Stomach (tissue), 4 donors: Measurements from ENCODE around the gene ST14.

Source experiments
- POLR2AphosphoS5 ChIP-seq, 3 donors: sonication (generic); formaldehyde crosslinking; IDR thresholded peaks; one replicate each; pipeline ENCODE4 v1.6.1; 2016; ENCODE audit warnings: antibody characterized with exemption in 3 of 3
- TF ChIP-seq, protein P1 (sequence below), 7 experiments: fragments of 450-650 bp in 4 of 7; fragments of 200-600 bp in 3 of 7; sonication (generic) in 3 of 7; IDR thresholded peaks; one replicate each; pipeline ENCODE4 v1.5.1; 2016 to 2019; ENCODE audit warnings: antibody characterized with exemption in 7 of 7, control low read depth in 2 of 7, mild to moderate bottlenecking in 1 of 7

DNA sequence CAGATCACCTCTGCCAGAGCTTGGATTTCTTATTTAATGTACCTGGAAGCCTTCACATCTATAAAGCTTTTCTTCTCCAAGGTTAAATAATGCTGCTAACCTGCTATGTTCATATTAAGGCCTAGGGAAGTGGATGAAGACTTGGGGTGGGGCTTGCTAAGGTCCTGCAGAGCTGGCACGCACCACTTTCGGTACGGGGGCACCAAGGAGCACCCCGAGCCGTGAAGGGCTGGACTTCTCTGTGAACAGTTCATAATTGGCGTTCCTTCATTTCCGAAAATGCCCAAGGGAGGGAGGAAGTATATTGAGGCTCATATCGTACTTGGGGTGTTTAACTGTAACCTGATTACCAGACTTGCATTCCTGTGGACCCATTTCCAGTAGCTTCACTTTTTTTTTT is 59.6 kb downstream of the ST14 start:
- TF ChIP-seq POLR2AphosphoS5 (IDR thresholded peaks at IDR 0.05), result no peak
- TF ChIP-seq, protein P1, sequence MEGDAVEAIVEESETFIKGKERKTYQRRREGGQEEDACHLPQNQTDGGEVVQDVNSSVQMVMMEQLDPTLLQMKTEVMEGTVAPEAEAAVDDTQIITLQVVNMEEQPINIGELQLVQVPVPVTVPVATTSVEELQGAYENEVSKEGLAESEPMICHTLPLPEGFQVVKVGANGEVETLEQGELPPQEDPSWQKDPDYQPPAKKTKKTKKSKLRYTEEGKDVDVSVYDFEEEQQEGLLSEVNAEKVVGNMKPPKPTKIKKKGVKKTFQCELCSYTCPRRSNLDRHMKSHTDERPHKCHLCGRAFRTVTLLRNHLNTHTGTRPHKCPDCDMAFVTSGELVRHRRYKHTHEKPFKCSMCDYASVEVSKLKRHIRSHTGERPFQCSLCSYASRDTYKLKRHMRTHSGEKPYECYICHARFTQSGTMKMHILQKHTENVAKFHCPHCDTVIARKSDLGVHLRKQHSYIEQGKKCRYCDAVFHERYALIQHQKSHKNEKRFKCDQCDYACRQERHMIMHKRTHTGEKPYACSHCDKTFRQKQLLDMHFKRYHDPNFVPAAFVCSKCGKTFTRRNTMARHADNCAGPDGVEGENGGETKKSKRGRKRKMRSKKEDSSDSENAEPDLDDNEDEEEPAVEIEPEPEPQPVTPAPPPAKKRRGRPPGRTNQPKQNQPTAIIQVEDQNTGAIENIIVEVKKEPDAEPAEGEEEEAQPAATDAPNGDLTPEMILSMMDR (IDR thresholded peaks at IDR 0.05), result no peak
